HUES48 (cell line): ENCODE data around the gene ZNF74.

Source experiments
- H3K27ac ChIP-seq: one replicate; pipeline ENCODE4 v1.7.0; 2013; ENCODE audit warnings: low read depth, low read length, inconsistent platforms
- H3K27me3 ChIP-seq: 2 replicates; pipeline ENCODE4 v1.6.1; 2013; ENCODE audit warnings: mild to moderate bottlenecking, low read length; ENCODE audit not compliant: control insufficient read depth, insufficient read depth
- H3K36me3 ChIP-seq: 2 replicates; pipeline ENCODE4 v1.6.1; 2013; ENCODE audit warnings: low read length; ENCODE audit not compliant: control insufficient read depth, insufficient read depth
- H3K4me1 ChIP-seq: 2 replicates; pipeline ENCODE4 v1.6.1; 2013; ENCODE audit warnings: mild to moderate bottlenecking, low read length; ENCODE audit not compliant: control insufficient read depth, insufficient read depth
- H3K4me3 ChIP-seq: 2 replicates; pipeline ENCODE4 v1.5.1; 2013; ENCODE audit warnings: mild to moderate bottlenecking, low read depth, low read length
- H3K9ac ChIP-seq: 2 replicates; pipeline ENCODE4 v1.6.1; 2013; ENCODE audit warnings: mild to moderate bottlenecking, low read depth, low read length, moderate library complexity
- H3K9me3 ChIP-seq: 2 replicates; pipeline ENCODE4 v1.6.1; 2013; ENCODE audit warnings: low read length; ENCODE audit not compliant: control insufficient read depth, insufficient read depth

Gene ZNF74

GRCh38 chr22:20423008-20423905 lies 29.3 kb downstream of the ZNF74 start:
- no peaks in the 10 kb centered on the region; the same call in 1 of the 2 replicates for H3K36me3 ChIP-seq
- peaks cover 34% of the 10 kb centered on the region for H3K27me3 ChIP-seq
- no peak overlapping the region for H3K4me3 ChIP-seq
- H3K4me1 ChIP-seq = no peaks in the 10 kb centered on the region
- no peak overlapping the region for H3K9ac ChIP-seq
- H3K27ac ChIP-seq = no peak overlapping the region
- no peaks in the 10 kb centered on the region for H3K9me3 ChIP-seq

- H3K36me3 ChIP-seq = no peaks in the 10 kb centered on the region; the same call in 1 of the 2 replicates
Measured at GRCh38 chr22:20423906-20424551, 30.1 kb downstream of the ZNF74 start.

GRCh38 chr22:20424568-20424931 lies 30.6 kb downstream of the ZNF74 start:
- Histone ChIP-seq H3K36me3 (no peaks in the 10 kb centered on the region; the same call in 1 of the 2 replicates), H3K4me3 (no peak overlapping the region), H3K9me3 (no peaks in the 10 kb centered on the region)

More at GRCh38 chr22:20423906-20424551, 30.1 kb downstream of the ZNF74 start:
- Histone ChIP-seq H3K27me3 (peaks cover 40% of the 10 kb centered on the region), H3K27ac (no peak overlapping the region), H3K4me3 (no peak overlapping the region), H3K4me1 (peaks cover 3% of the 10 kb centered on the region; the same call in 1 of the 2 replicates), H3K9me3 (no peaks in the 10 kb centered on the region), H3K9ac (no peak overlapping the region)

GRCh38 chr22:20424932-20425565 lies 31.1 kb downstream of the ZNF74 start:
- H3K4me1 ChIP-seq = peaks cover 3% of the 10 kb centered on the region; the same call in 1 of the 2 replicates

More at GRCh38 chr22:20424568-20424931, 30.6 kb downstream of the ZNF74 start:
- H3K27me3 ChIP-seq = peaks cover 42% of the 10 kb centered on the region
- no peak overlapping the region for H3K27ac ChIP-seq
- peaks cover 3% of the 10 kb centered on the region; the same call in 1 of the 2 replicates for H3K4me1 ChIP-seq
- no peak overlapping the region for H3K9ac ChIP-seq

GRCh38 chr22:20425566-20426258 lies 31.8 kb downstream of the ZNF74 start:
- Histone ChIP-seq H3K27ac (no peak overlapping the region), H3K9me3 (no peaks in the 10 kb centered on the region), H3K27me3 (peaks cover 54% of the 10 kb centered on the region), H3K4me3 (peak overlapping the region; percentile 41; the same call in 1 of the 2 replicates), H3K4me1 (peaks cover 9% of the 10 kb centered on the region; the same call in 1 of the 2 replicates), H3K36me3 (no peaks in the 10 kb centered on the region; the same call in 1 of the 2 replicates), H3K9ac (no peak overlapping the region)

More at GRCh38 chr22:20424932-20425565, 31.1 kb downstream of the ZNF74 start:
- Histone ChIP-seq H3K27ac (no peak overlapping the region), H3K36me3 (no peaks in the 10 kb centered on the region; the same call in 1 of the 2 replicates), H3K27me3 (peaks cover 47% of the 10 kb centered on the region), H3K9ac (no peak overlapping the region), H3K4me3 (peak overlapping the region; percentile 41; the same call in 1 of the 2 replicates), H3K9me3 (no peaks in the 10 kb centered on the region)

GRCh38 chr22:20426259-20426615 lies 32.3 kb downstream of the ZNF74 start:
- Histone ChIP-seq H3K4me1 (peaks cover 12% of the 10 kb centered on the region; the same call in 1 of the 2 replicates), H3K36me3 (no peaks in the 10 kb centered on the region; the same call in 1 of the 2 replicates), H3K4me3 (no peak overlapping the region; the same call in 1 of the 2 replicates), H3K27me3 (peaks cover 59% of the 10 kb centered on the region), H3K9ac (no peak overlapping the region), H3K9me3 (no peaks in the 10 kb centered on the region), H3K27ac (no peak overlapping the region)

- peaks cover 70% of the 10 kb centered on the region for H3K27me3 ChIP-seq
- H3K9me3 ChIP-seq = no peaks in the 10 kb centered on the region
- peaks cover 14% of the 10 kb centered on the region; the same call in 1 of the 2 replicates for H3K4me1 ChIP-seq
- no peak overlapping the region for H3K9ac ChIP-seq
- no peaks in the 10 kb centered on the region; the same call in 1 of the 2 replicates for H3K36me3 ChIP-seq
- H3K27ac ChIP-seq = no peak overlapping the region
- H3K4me3 ChIP-seq = no peak overlapping the region
Measured at GRCh38 chr22:20427104-20427944, 33.4 kb downstream of the ZNF74 start.

- Histone ChIP-seq H3K4me3 (no peak overlapping the region), H3K9ac (no peak overlapping the region), H3K9me3 (no peaks in the 10 kb centered on the region), H3K27ac (no peak overlapping the region), H3K4me1 (peaks cover 14% of the 10 kb centered on the region; the same call in 1 of the 2 replicates), H3K36me3 (no peaks in the 10 kb centered on the region; the same call in 1 of the 2 replicates), H3K27me3 (peaks cover 75% of the 10 kb centered on the region)
Measured at GRCh38 chr22:20427945-20428417, 34.0 kb downstream of the ZNF74 start.

- Histone ChIP-seq H3K4me3 (no peak overlapping the region), H3K27me3 (peaks cover 82% of the 10 kb centered on the region), H3K36me3 (no peaks in the 10 kb centered on the region; the same call in 1 of the 2 replicates), H3K9ac (no peak overlapping the region), H3K27ac (no peak overlapping the region), H3K9me3 (no peaks in the 10 kb centered on the region), H3K4me1 (peaks cover 14% of the 10 kb centered on the region; the same call in 1 of the 2 replicates)
Measured at GRCh38 chr22:20428496-20429253, 34.7 kb downstream of the ZNF74 start.
